ENCODE data around the gene SPRR2D. TPM values are rescaled to one million over a fixed set of nuclear protein-coding genes. Genes with fewer than 3 reads are reported as not detected.
A peak's percentile ranks its signal among the peaks of the same experiment; 100 is the strongest.
"Not testable (repeated sequence)": the region's sequence is repeated elsewhere in the genome, so short reads cannot be mapped to it uniquely, and the experiment has no call there.

SPRR2D gene
- total and polyA plus RNA-seq, 2 experiments from 2014 or later, result not detected

- Mint-ChIP-seq H3K27me3 (ENCODE audit: insufficient read depth, low read depth, poor library complexity) (no peaks in the 10 kb centered on the region), H3K4me1 (peaks cover 3% of the 10 kb centered on the region; the same call in 2 of the 3 replicates), H3K36me3 (ENCODE audit: low read depth) (no peaks in the 10 kb centered on the region), H3K4me3 (no peak within 1 kb of the TSS), H3K27ac (no peak within 1 kb of the TSS), H3K9me3 (no peaks in the 10 kb centered on the region)
- H3K27ac ChIP-seq (ENCODE audit: low read depth), result no peak within 1 kb of the TSS
- ATAC-seq (no peak), DNase-seq (ENCODE audit: low spot score) (no peak)
- H3K9me2 ChIP-seq (ENCODE audit: insufficient read depth), result no peaks in the 10 kb centered on the region
- H3F3A ChIP-seq (replicated peaks; ENCODE audit: low read depth), result no peaks in the 10 kb centered on the region
- H3K36me3 ChIP-seq (ENCODE audit: insufficient read depth), result no peaks in the 10 kb centered on the region
- H3K27me3 ChIP-seq (ENCODE audit: insufficient read depth), result no peaks in the 10 kb centered on the region
- no peaks in the 10 kb centered on the region for H3K4me1 ChIP-seq (ENCODE audit: insufficient read depth)
- no peaks in the 10 kb centered on the region for H4K20me1 ChIP-seq (replicated peaks; ENCODE audit: insufficient read depth)
- H3K4me2 ChIP-seq, result no peak within 1 kb of the TSS
- H3K4me3 ChIP-seq, result no peak within 1 kb of the TSS
- peak within 1 kb of the TSS; percentile 53 for H2AFZ ChIP-seq
- TF ChIP-seq ZNF331 (CRISPR knock-in tag; IDR thresholded peaks at IDR 0.05; ENCODE audit: low read depth) (no peak), ZNF462 (CRISPR knock-in tag; IDR thresholded peaks at IDR 0.05) (no peak), CTCF (conservative IDR thresholded peaks at IDR 0.05; ENCODE audit: low read depth in 2 of 2) (no peak), ETS1 (IDR thresholded peaks at IDR 0.05) (no peak), EZH2 (IDR thresholded peaks at IDR 0.05; ENCODE audit: low read depth, unreplicated experiment) (no peak), JUNB (IDR thresholded peaks at IDR 0.05; ENCODE audit: unreplicated experiment) (no peak), STAT1 (IDR thresholded peaks at IDR 0.05; ENCODE audit: unreplicated experiment) (no peak)
- no peaks in the 10 kb centered on the region for H3K79me2 ChIP-seq (replicated peaks; ENCODE audit: insufficient read depth)
These were observed 16.5 kb upstream of the SPRR2D start, which contains the start of gene SPRR2A for GRCh38 chr1:153057375-153057774. SPRR2A (minus strand) TSS chr1:153057512; CDS start chr1:153056735, 777 bp downstream.

- ATAC-seq, result peak; percentile 42
- H3K27ac Mint-ChIP-seq; H3K27ac ChIP-seq (ENCODE audit: low read depth); H3K4me1 ChIP-seq (ENCODE audit: insufficient read depth); H3K27me3 Mint-ChIP-seq (ENCODE audit: insufficient read depth, low read depth, poor library complexity); H3K27me3 ChIP-seq (ENCODE audit: insufficient read depth); H3K36me3 ChIP-seq (ENCODE audit: insufficient read depth); H3K9me2 ChIP-seq (ENCODE audit: insufficient read depth); H3K79me2 ChIP-seq (replicated peaks; ENCODE audit: insufficient read depth); DNase-seq (ENCODE audit: low spot score); H3F3A ChIP-seq (replicated peaks; ENCODE audit: low read depth); H3K4me1 Mint-ChIP-seq; H3K9me3 Mint-ChIP-seq; H3K4me2 ChIP-seq; H3K4me3 Mint-ChIP-seq; H3K4me3 ChIP-seq; H2AFZ ChIP-seq; H4K20me1 ChIP-seq (replicated peaks; ENCODE audit: insufficient read depth); H3K36me3 Mint-ChIP-seq (ENCODE audit: low read depth): not testable (repeated sequence)
These were observed 15.2 kb upstream of the SPRR2D start for GRCh38 chr1:153056111-153056510.
